HG03439 (cell line): ENCODE results near the gene ELOVL5.

Experiments used
- ATAC-seq: cut with Tn5 transposase; IDR thresholded peaks from one replicate; pipeline ENCODE4 v1.9.1; 2021; ENCODE audit warnings: mild to moderate bottlenecking, moderate library complexity; ENCODE audit not compliant: unreplicated experiment

Gene ELOVL5

DNA sequence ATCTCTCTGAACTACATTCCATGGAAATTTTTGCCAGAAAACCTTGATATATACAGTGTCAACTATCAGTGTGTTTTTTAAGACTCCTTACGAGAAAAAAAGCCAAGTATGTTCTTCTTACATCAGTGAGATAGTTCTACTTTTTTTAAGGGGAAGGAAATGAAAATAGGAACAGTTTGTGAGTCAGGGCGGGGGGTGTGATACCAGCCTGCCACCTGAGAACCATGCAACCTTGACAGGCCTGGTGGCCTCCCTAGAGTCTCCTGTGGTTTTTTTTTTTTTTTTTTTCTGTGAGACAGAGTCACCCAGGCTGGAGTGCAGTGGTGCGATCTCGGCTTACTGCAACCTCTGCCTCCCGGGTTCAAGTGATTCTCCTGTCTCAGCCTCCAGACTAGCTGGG, 103.8 kb downstream of the ELOVL5 start:
- ATAC-seq = peak; percentile 89

DNA sequence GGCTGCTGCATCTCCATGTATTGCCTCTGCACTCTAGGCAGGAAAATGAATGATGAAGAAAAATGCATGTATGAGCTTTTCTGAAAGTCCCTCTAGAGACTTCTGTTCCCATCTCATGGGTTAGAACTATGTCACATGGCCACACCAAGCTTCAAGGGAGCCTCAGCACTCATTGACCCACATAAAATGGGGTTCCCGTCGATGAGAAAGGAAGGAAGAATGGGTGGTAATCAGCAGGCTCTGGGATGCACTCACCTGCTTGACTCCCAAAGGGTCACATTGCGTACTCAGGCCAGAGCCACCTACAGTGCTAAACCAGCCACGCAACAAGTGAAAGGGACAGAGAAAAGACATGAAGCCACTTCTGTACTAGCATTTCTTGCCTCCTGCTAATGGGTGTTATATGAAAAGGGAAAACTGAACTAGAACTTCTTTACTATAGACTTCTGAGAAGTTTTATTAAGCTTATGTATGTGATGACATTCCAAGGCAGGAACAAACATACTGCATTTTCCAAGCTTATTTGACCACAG, 104.3 kb downstream of the ELOVL5 start:
- ATAC-seq = no peak

DNA sequence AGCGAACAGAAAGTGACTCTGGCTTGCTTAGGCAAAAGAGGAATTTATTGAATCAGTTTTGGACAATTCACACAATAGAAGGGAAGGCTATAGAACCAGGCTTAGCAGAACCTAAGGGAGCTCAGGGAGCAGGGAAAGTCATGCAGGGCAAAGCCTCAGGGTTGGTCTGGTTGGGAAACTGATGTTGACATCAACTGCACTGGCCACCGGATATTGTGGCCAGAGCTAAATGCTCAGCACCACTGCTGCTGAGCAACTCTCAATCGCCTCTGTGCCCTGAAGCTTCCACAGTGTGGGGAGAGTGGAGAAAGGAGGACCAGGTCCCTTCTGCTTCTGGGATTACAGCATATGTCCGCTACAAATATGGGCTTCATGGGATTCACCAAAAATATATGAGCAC, 106.8 kb downstream of the ELOVL5 start:
- no peak for ATAC-seq

DNA sequence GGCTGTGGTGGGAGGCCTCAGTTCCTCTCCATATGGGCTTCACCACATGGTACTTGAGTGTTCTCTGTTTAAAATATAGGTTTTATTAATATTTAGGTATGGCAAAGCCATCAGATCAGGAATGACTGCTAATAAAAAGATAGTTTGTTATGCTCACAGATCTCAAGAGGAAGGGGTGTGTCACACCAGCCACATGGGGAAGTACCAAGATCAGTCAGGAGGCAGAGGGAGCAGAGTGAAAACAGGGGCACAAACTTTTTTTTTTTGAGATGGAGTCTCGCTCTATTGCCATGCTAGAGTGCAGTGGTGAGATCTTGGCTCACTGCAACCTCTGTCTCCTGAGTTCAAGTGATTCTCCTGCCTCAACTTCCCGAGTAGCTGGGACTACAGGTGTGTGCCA, 108.0 kb downstream of the ELOVL5 start:
- no peak for ATAC-seq

DNA sequence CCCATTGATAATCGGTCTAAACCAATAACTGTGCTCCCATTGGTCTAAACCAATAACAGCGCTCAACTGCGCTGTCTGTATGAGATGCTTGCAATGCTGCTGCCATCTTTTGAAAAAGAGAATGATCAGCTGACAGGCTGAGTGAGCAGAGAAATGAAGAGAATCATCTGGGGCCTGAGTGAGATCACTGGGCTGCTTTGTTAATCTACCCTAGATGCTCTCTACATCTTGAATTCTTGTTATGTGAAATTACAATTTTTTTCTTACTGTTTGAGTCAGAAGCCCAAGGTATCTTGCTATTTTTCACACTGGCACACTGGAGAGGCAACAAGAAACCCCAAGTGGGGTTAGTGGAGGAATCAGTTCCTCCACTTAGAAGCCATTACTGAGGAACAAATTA, 108.6 kb downstream of the ELOVL5 start:
- no peak for ATAC-seq

DNA sequence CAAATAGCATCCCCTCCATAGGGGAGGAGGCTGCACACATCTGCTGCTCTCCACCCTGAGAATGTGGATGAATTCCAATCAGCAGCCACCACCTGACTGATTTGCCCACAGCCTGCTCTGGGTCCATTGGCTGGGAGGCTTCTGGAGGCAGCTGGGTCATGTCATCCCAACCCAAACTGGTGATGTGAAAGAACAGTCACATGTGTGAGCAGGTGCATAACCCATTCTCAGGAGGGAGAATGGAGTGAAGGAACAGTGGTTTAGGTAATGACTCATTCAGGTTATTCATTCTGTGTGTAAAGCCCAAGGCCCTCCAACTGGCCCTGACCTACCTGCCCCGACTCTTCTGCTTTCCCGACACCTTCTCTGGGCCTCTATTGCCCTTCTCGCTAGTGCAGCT, 109.2 kb downstream of the ELOVL5 start:
- ATAC-seq = no peak

DNA sequence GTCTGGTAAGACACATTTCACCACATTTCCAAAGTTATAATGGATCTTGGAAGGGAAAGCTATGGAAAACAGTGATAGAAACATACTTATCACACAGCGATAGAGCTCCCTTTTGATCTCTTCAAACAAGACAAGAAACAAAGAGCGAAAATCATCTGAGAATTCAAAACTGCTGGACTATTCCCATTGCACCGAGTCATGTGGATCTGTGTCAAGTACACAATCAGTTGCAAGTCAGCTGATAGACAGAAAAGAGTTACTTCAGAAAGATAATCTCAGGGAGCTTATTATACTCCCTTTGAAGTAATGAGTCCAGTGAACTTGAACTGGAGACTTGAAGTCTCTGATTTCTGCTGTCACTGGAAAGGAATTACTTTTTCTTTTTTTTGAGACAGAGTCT, 110.4 kb downstream of the ELOVL5 start:
- no peak for ATAC-seq

DNA sequence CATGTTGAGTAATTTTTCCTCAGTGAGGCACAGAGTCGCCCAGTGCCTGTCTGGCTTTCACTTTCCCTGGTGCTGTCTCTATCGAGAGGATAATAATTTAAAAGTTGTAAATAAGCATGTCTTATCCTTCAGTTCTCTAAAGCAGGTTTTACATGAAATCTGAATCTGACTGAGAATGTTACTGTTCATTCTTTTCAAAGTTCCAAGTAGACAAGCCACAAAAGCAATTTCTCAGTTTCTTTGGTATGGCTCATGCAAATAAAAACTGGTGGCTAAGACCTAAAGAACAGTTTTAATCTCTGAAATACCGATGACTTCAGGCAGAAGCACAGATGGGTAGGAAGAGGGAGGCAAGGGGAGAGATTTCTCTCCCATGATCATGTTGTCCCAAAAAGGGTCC, 112.5 kb downstream of the ELOVL5 start:
- peak; percentile 44 for ATAC-seq

DNA sequence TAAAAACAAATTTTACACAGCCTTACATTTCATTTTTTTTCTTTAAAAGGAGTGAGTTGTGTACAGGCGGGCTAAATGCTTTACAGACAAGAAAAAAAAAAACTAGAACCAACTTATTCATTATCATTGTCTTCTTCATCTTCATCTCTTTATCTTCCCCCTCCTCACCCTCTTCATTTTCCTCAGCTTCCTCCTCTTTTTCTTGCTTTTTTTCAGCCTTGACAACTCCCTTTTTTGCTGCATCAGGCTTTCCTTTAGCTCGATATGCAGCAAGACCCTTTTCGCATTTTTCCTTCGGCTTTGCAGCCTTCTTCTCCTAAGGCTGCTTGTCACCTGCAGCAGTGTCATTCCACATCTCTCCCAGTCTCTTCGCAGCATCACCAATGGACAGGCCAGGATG, 113.2 kb downstream of the ELOVL5 start:
- ATAC-seq = no peak

DNA sequence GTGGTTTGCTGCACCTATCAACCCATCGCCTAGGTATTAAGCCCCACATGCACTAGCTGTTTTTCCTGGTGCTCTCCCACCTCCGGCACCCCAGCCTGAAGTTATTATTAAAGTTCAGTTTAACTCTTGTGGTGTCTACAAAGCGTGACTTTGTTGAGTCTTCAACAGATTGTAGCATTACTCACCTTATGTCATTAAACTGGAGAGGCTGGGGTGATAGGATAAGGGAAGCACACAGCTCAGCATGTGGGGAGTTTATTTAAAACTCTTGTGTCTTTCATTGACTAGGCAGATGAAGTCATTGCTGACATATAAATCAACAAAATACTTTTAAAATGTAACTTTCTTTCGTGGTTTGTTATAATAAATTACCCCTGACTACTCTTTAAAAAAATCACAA, 115.4 kb downstream of the ELOVL5 start:
- no peak for ATAC-seq

DNA sequence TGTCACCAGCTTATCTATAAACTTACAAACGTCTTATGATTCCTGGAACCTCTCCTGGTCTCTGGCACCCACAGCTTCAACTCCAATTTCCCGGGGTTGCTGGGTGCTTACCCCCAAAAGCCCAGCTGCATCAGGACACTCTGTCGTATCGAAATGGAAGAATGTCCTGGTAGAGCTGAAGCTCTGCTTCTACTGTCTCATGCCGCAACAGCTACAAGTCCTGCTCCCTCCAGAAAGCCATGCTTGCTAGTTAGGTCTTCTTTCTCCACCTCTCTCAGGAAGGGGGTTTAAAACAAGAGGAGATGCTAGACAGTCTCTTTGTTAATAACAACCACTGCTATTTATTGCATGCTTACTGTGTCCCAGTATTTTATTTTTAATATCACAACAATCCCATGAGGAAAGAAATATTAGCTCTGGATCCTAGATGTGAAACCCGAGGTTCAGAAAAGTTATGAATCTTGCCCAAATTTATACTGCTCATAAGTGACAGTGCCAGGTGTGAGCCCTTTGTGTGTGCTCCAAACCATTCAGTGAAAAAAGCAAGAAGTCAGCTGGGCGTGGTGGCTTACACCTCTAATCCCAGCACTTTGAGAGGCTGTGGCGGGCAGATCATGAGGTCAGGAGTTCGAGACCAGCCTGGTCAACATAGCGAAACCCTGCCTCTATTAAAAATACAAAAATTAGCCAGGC, 117.8 kb downstream of the ELOVL5 start:
- ATAC-seq = no peak

DNA sequence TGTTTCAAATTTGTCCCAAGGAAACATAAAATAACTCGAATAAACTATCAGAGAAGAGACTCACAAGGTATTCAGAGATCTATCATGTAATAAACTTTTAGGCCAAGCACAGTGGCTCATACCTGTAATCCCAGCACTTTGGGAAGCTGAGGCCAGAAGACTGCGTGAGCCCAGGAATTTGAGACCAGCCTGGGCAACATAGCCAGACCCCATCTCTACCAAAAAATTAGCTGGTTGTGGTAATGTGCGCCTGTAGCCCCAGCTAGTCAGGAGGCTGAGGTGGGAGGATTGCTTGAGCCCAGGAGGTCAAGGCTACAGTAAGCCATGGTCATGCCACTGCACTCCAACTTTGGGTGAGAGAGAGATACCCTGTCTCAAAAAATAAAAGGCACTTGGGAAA, 120.9 kb downstream of the ELOVL5 start:
- ATAC-seq = no peak

DNA sequence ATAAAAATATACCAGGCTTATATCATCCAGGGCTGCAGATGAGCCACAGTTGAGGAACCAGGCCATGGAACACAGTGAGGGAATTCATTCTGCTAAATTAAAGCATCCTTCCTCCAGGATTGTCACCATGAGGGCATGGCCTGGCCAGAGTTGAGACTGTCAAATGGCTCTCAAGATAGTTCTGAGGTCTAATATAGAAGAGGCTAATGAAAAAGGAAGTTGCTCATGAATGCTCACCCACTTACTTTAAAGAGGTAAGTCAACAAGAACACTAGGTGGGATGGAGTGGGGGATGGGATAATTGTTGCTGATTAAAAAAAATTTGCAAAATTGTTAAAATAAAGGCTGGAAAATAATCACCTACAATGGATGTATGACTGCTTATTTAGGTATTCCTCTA, 128.1 kb downstream of the ELOVL5 start:
- no peak for ATAC-seq
